ENCODE data around the gene KRT39. TPM values are rescaled to one million over a fixed set of nuclear protein-coding genes. Genes with fewer than 3 reads are reported as not detected.
A peak's percentile ranks its signal among the peaks of the same experiment; 100 is the strongest.

Gene KRT39
- total RNA-seq, 1 donor from 2014 or later = 3.1 TPM

DNA sequence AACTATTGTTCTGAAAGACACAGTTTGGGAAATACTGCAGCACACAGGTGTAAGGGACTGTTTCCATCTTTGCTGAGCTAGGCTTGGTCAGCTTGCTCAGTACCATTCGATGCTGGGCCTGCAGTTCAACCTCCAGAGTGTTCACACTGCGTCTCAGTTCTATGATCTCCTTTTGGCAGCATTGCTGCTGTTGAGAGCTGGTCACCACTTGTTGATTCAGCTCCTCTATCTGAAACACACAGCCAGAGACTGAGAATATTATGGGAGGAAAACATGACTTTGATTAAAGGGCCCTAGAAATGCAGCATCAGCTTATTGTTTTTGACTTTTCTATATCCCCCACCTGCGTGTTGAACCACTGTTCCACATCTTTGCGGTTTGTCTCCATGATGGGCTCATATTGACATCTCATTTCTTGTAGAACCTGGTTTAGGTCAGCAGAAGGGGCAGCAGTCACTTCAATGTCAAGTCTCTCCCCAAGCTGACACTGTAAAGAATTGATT lies 4.6 kb downstream of the KRT39 start:
- Histone ChIP-seq H3K4me1 (ENCODE audit: control insufficient read depth in 3 of 3, insufficient read depth in 3 of 3, low read length in 3 of 3) (peaks cover 0 to 3% (median 0%) of the 10 kb centered on the region in 3 donors), H3K4me3 (ENCODE audit: low read length in 3 of 3) (no peak overlapping the region), H3K9me3 (ENCODE audit: control insufficient read depth in 3 of 3, low read length in 3 of 3) (no peaks in the 10 kb centered on the region), H3K27me3 (ENCODE audit: control insufficient read depth in 3 of 3, insufficient read depth in 3 of 3, low read length in 3 of 3) (peaks cover 0 to 4% (median 0%) of the 10 kb centered on the region in 3 donors), H3K36me3 (ENCODE audit: control insufficient read depth in 3 of 3, insufficient read depth in 3 of 3, low read length in 3 of 3) (no peaks in the 10 kb centered on the region), H3K9ac (ENCODE audit: low read depth in 1 of 3, low read length in 3 of 3) (no peak overlapping the region), H3K27ac (ENCODE audit: low read depth, low read length) (no peak overlapping the region)

- Histone ChIP-seq H3K4me1 (ENCODE audit: control insufficient read depth in 3 of 3, insufficient read depth in 3 of 3, low read length in 3 of 3) (peaks cover 0 to 3% (median 0%) of the 10 kb centered on the region in 3 donors), H3K4me3 (ENCODE audit: low read length in 3 of 3) (no peak overlapping the region), H3K27me3 (ENCODE audit: control insufficient read depth in 3 of 3, insufficient read depth in 3 of 3, low read length in 3 of 3) (peaks cover 0 to 4% (median 0%) of the 10 kb centered on the region in 3 donors), H3K27ac (ENCODE audit: low read depth, low read length) (no peak overlapping the region), H3K9me3 (ENCODE audit: control insufficient read depth in 3 of 3, low read length in 3 of 3) (no peaks in the 10 kb centered on the region), H3K9ac (ENCODE audit: low read depth in 1 of 3, low read length in 3 of 3) (no peak overlapping the region), H3K36me3 (ENCODE audit: control insufficient read depth in 3 of 3, insufficient read depth in 3 of 3, low read length in 3 of 3) (no peaks in the 10 kb centered on the region)
Measured at GRCh38 chr17:40961591-40961990, 5.2 kb downstream of the KRT39 start.

DNA sequence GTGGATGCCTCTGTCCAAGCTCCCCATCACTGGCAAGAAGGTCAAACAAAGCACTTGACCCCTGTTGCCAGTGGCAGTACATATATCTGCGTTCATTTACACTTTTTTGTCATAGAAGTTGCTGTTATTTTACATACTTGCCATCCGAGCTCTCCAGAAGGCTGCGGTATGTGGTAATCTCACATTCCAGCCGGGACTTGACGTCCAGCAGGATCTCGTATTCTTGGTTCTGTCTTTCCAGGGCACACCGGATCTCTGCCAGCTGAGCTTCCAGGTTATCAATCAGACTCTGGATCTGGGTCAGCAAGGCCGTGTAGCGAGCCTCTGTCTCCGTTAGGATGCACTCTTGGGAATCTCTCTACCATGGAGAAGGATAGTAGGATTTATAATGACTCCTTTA lies 6.6 kb downstream of the KRT39 start:
- Histone ChIP-seq H3K9me3 (ENCODE audit: control insufficient read depth in 3 of 3, low read length in 3 of 3) (no peaks in the 10 kb centered on the region), H3K27ac (ENCODE audit: low read depth, low read length) (no peak overlapping the region), H3K27me3 (ENCODE audit: control insufficient read depth in 3 of 3, insufficient read depth in 3 of 3, low read length in 3 of 3) (peaks cover 0 to 4% (median 0%) of the 10 kb centered on the region in 3 donors), H3K4me3 (ENCODE audit: low read length in 3 of 3) (no peak overlapping the region), H3K9ac (ENCODE audit: low read depth in 1 of 3, low read length in 3 of 3) (no peak overlapping the region), H3K4me1 (ENCODE audit: control insufficient read depth in 3 of 3, insufficient read depth in 3 of 3, low read length in 3 of 3) (peaks cover 0 to 3% (median 0%) of the 10 kb centered on the region in 3 donors), H3K36me3 (ENCODE audit: control insufficient read depth in 3 of 3, insufficient read depth in 3 of 3, low read length in 3 of 3) (no peaks in the 10 kb centered on the region)

- H3K27me3 ChIP-seq (ENCODE audit: control insufficient read depth in 3 of 3, insufficient read depth in 3 of 3, low read length in 3 of 3) = peaks cover 0 to 4% (median 0%) of the 10 kb centered on the region in 3 donors
- peaks cover 0 to 3% (median 0%) of the 10 kb centered on the region in 3 donors for H3K4me1 ChIP-seq (ENCODE audit: control insufficient read depth in 3 of 3, insufficient read depth in 3 of 3, low read length in 3 of 3)
- no peak overlapping the region for H3K4me3 ChIP-seq (ENCODE audit: low read length in 3 of 3)
- no peaks in the 10 kb centered on the region for H3K36me3 ChIP-seq (ENCODE audit: control insufficient read depth in 3 of 3, insufficient read depth in 3 of 3, low read length in 3 of 3)
- H3K9ac ChIP-seq (ENCODE audit: low read depth in 1 of 3, low read length in 3 of 3) = no peak overlapping the region
- no peaks in the 10 kb centered on the region for H3K9me3 ChIP-seq (ENCODE audit: control insufficient read depth in 3 of 3, low read length in 3 of 3)
- no peak overlapping the region for H3K27ac ChIP-seq (ENCODE audit: low read depth, low read length)
Measured at GRCh38 chr17:40958086-40958953, 8.4 kb downstream of the KRT39 start.

DNA sequence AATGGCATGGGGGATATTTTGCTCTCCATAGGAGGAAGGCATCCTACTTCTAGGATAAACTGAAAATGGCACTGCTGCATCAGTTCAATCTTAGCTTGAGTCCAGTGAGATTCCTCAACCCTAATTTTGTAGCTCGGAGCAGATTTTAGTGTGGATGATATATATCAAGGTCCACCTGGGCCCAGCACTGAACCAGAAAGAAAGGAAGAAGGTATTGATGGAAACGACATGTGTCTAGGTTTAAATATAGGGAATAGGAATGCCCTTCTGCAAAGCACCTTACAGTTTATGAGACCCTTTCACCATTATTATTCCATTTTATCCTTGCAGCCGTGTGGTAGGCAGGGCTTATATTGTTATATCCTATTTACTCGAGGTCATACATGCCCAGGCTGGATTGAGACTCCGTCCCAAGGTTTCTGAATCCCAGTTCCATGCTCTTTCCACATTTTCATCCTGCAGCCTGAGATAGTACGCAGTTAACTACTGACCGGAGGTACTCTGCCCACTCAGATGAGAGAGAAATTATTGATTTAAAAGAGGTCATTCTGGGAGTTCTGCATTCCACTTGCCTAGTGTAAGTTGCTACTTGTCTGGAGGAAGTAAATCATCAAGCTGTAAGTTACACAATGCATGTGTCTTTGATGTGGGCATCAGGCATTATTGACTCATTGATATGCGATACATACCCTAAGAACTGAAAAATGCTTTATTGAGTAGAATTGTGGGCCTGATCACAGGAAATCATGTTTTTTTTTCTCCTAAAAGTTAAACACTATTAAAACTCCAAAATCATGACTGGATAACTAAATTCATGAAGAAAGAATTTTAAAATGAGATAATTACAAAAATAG lies 10.1 kb downstream of the KRT39 start:
- H3K27ac ChIP-seq (ENCODE audit: low read depth, low read length) = no peak overlapping the region
- peaks cover 0 to 15% (median 8%) of the 10 kb centered on the region in 3 donors for H3K4me1 ChIP-seq (ENCODE audit: control insufficient read depth in 3 of 3, insufficient read depth in 3 of 3, low read length in 3 of 3)
- no peak overlapping the region for H3K4me3 ChIP-seq (ENCODE audit: low read length in 3 of 3)
- no peaks in the 10 kb centered on the region for H3K36me3 ChIP-seq (ENCODE audit: control insufficient read depth in 3 of 3, insufficient read depth in 3 of 3, low read length in 3 of 3)
- peaks cover 0 to 4% (median 0%) of the 10 kb centered on the region in 3 donors for H3K27me3 ChIP-seq (ENCODE audit: control insufficient read depth in 3 of 3, insufficient read depth in 3 of 3, low read length in 3 of 3)
- H3K9me3 ChIP-seq (ENCODE audit: control insufficient read depth in 3 of 3, low read length in 3 of 3) = no peaks in the 10 kb centered on the region
- H3K9ac ChIP-seq (ENCODE audit: low read depth in 1 of 3, low read length in 3 of 3) = no peak overlapping the region

GRCh38 chr17:40953881-40954280 lies 12.9 kb downstream of the KRT39 start:
- Histone ChIP-seq H3K27ac (ENCODE audit: low read depth, low read length) (no peak overlapping the region), H3K9ac (ENCODE audit: low read depth in 1 of 3, low read length in 3 of 3) (no peak overlapping the region), H3K9me3 (ENCODE audit: control insufficient read depth in 3 of 3, low read length in 3 of 3) (no peaks in the 10 kb centered on the region), H3K4me3 (ENCODE audit: low read length in 3 of 3) (no peak overlapping the region), H3K4me1 (ENCODE audit: control insufficient read depth in 3 of 3, insufficient read depth in 3 of 3, low read length in 3 of 3) (peaks cover 0 to 24% (median 12%) of the 10 kb centered on the region in 3 donors), H3K27me3 (ENCODE audit: control insufficient read depth in 3 of 3, insufficient read depth in 3 of 3, low read length in 3 of 3) (peaks cover 0 to 4% (median under 1%) of the 10 kb centered on the region in 3 donors), H3K36me3 (ENCODE audit: control insufficient read depth in 3 of 3, insufficient read depth in 3 of 3, low read length in 3 of 3) (no peaks in the 10 kb centered on the region)

GRCh38 chr17:40952661-40953060 lies 14.1 kb downstream of the KRT39 start:
- peaks cover 0 to 8% (median 6%) of the 10 kb centered on the region in 3 donors for H3K27me3 ChIP-seq (ENCODE audit: control insufficient read depth in 3 of 3, insufficient read depth in 3 of 3, low read length in 3 of 3)
- peak overlapping the region; percentile 29 for H3K27ac ChIP-seq (ENCODE audit: low read depth, low read length)
- peaks cover 0 to 24% (median 12%) of the 10 kb centered on the region in 3 donors for H3K4me1 ChIP-seq (ENCODE audit: control insufficient read depth in 3 of 3, insufficient read depth in 3 of 3, low read length in 3 of 3)
- no peaks in the 10 kb centered on the region for H3K9me3 ChIP-seq (ENCODE audit: control insufficient read depth in 3 of 3, low read length in 3 of 3)
- H3K9ac ChIP-seq (ENCODE audit: low read depth in 1 of 3, low read length in 3 of 3) = no peak overlapping the region
- no peaks in the 10 kb centered on the region for H3K36me3 ChIP-seq (ENCODE audit: control insufficient read depth in 3 of 3, insufficient read depth in 3 of 3, low read length in 3 of 3)
- H3K4me3 ChIP-seq (ENCODE audit: low read length in 3 of 3) = no peak overlapping the region

- H3K4me3 ChIP-seq (ENCODE audit: low read length in 3 of 3) = no peak overlapping the region
- H3K36me3 ChIP-seq (ENCODE audit: control insufficient read depth in 3 of 3, insufficient read depth in 3 of 3, low read length in 3 of 3) = no peaks in the 10 kb centered on the region
- H3K9me3 ChIP-seq (ENCODE audit: control insufficient read depth in 3 of 3, low read length in 3 of 3) = no peaks in the 10 kb centered on the region
- peaks cover 0 to 8% (median 6%) of the 10 kb centered on the region in 3 donors for H3K27me3 ChIP-seq (ENCODE audit: control insufficient read depth in 3 of 3, insufficient read depth in 3 of 3, low read length in 3 of 3)
- no peak overlapping the region for H3K9ac ChIP-seq (ENCODE audit: low read depth in 1 of 3, low read length in 3 of 3)
- H3K27ac ChIP-seq (ENCODE audit: low read depth, low read length) = peak overlapping the region; percentile 29
- peaks cover 0 to 24% (median 12%) of the 10 kb centered on the region in 3 donors for H3K4me1 ChIP-seq (ENCODE audit: control insufficient read depth in 3 of 3, insufficient read depth in 3 of 3, low read length in 3 of 3)
Measured at GRCh38 chr17:40952154-40952553, 14.6 kb downstream of the KRT39 start.

GRCh38 chr17:40951011-40951622 lies 15.6 kb downstream of the KRT39 start:
- Histone ChIP-seq H3K9me3 (ENCODE audit: control insufficient read depth in 3 of 3, low read length in 3 of 3) (no peaks in the 10 kb centered on the region), H3K27ac (ENCODE audit: low read depth, low read length) (no peak overlapping the region), H3K4me1 (ENCODE audit: control insufficient read depth in 3 of 3, insufficient read depth in 3 of 3, low read length in 3 of 3) (peaks cover 0 to 24% (median 12%) of the 10 kb centered on the region in 3 donors), H3K4me3 (ENCODE audit: low read length in 3 of 3) (no peak overlapping the region), H3K27me3 (ENCODE audit: control insufficient read depth in 3 of 3, insufficient read depth in 3 of 3, low read length in 3 of 3) (peaks cover 0 to 10% (median 8%) of the 10 kb centered on the region in 3 donors), H3K9ac (ENCODE audit: low read depth in 1 of 3, low read length in 3 of 3) (no peak overlapping the region), H3K36me3 (ENCODE audit: control insufficient read depth in 3 of 3, insufficient read depth in 3 of 3, low read length in 3 of 3) (no peaks in the 10 kb centered on the region)
